Measurements from ENCODE around the gene GLS.
"Not testable (repeated sequence)": the region's sequence is repeated elsewhere in the genome, so short reads cannot be mapped to it uniquely, and the experiment has no call there.

The GLS gene

GRCh38 chr2:190849774-190850173 is 30.8 kb upstream of the GLS start:
- Histone ChIP-seq H3K4me1 (ENCODE audit: control insufficient read depth in 2 of 2, insufficient read depth in 1 of 2, low read depth in 1 of 2, low read length in 2 of 2) (peaks cover 0 to 2% of the 10 kb centered on the region in 2 donors), H3K4me3 (ENCODE audit: low read length in 2 of 2) (no peak overlapping the region), H2BK12ac (ENCODE audit: low read length) (no peak overlapping the region), H2BK5ac (ENCODE audit: low read length) (no peak overlapping the region), H3K4me2 (ENCODE audit: insufficient read depth, low read length, poor library complexity, severe bottlenecking) (no peak overlapping the region), H3K27me3 (ENCODE audit: control insufficient read depth in 3 of 3, insufficient read depth in 3 of 3, low read depth in 1 of 3, low read length in 3 of 3) (no peaks in the 10 kb centered on the region), H2AK5ac (ENCODE audit: low read depth, low read length) (no peak overlapping the region), H3K79me1 (ENCODE audit: low read depth, low read length) (no peaks in the 10 kb centered on the region), H3K18ac (ENCODE audit: low read length) (no peak overlapping the region), H3K9ac (ENCODE audit: low read depth, low read length, poor library complexity) (no peak overlapping the region), H2BK15ac (ENCODE audit: low read length) (no peak overlapping the region), H2AFZ (ENCODE audit: low read length) (no peak overlapping the region), H3K36me3 (replicated peaks in 1 of 2; ENCODE audit: control insufficient read depth in 2 of 2, insufficient read depth in 2 of 2, low read length in 2 of 2) (peaks cover 0 to 1% of the 10 kb centered on the region in 2 donors), H2BK120ac (ENCODE audit: low read depth, low read length) (no peak overlapping the region), H3K4ac (ENCODE audit: low read length) (no peak overlapping the region), H3K9me3 (replicated peaks in 1 of 2; ENCODE audit: control insufficient read depth in 2 of 2, insufficient read depth in 1 of 2, low read depth in 1 of 2, low read length in 2 of 2) (no peaks in the 10 kb centered on the region), H3K23ac (ENCODE audit: low read depth, low read length, poor library complexity) (no peak overlapping the region), H4K91ac (ENCODE audit: low read depth, low read length, poor library complexity) (no peak overlapping the region), H3K14ac (ENCODE audit: low read length) (no peak overlapping the region), H4K8ac (ENCODE audit: low read depth, low read length) (no peak overlapping the region), H3K27ac (replicated peaks; ENCODE audit: low read length) (no peak overlapping the region)
- DNase-seq (ENCODE audit: low spot score) = no peak
- no CpG with 5 or more reads among the region's 2 CpGs for WGBS, 2 donors (ENCODE audit: extremely low coverage in 2 of 2, insufficient read length in 2 of 2, insufficient replicate concordance in 1 of 2)

- not testable (repeated sequence) for H3K18ac ChIP-seq (ENCODE audit: low read length)
Observed at GRCh38 chr2:190853022-190853421, 27.6 kb upstream of the GLS start.

GRCh38 chr2:190853531-190854383 is 26.9 kb upstream of the GLS start:
- Histone ChIP-seq H3K9ac (ENCODE audit: low read depth, low read length, poor library complexity) (no peak overlapping the region), H3K79me1 (ENCODE audit: low read depth, low read length) (no peaks in the 10 kb centered on the region), H2AFZ (ENCODE audit: low read length) (no peak overlapping the region), H3K14ac (ENCODE audit: low read length) (no peak overlapping the region), H2BK5ac (ENCODE audit: low read length) (no peak overlapping the region), H3K36me3 (replicated peaks in 1 of 2; ENCODE audit: control insufficient read depth in 2 of 2, insufficient read depth in 2 of 2, low read length in 2 of 2) (peaks cover 0 to 1% of the 10 kb centered on the region in 2 donors), H3K4me2 (ENCODE audit: insufficient read depth, low read length, poor library complexity, severe bottlenecking) (no peak overlapping the region), H4K91ac (ENCODE audit: low read depth, low read length, poor library complexity) (no peak overlapping the region), H2BK120ac (ENCODE audit: low read depth, low read length) (no peak overlapping the region), H4K8ac (ENCODE audit: low read depth, low read length) (no peak overlapping the region), H2BK15ac (ENCODE audit: low read length) (no peak overlapping the region), H3K27me3 (ENCODE audit: control insufficient read depth in 3 of 3, insufficient read depth in 3 of 3, low read depth in 1 of 3, low read length in 3 of 3) (no peaks in the 10 kb centered on the region), H3K4me3 (ENCODE audit: low read length in 2 of 2) (no peak overlapping the region), H2BK12ac (ENCODE audit: low read length) (no peak overlapping the region), H3K23ac (ENCODE audit: low read depth, low read length, poor library complexity) (no peak overlapping the region), H2AK5ac (ENCODE audit: low read depth, low read length) (no peak overlapping the region), H3K4me1 (ENCODE audit: control insufficient read depth in 2 of 2, insufficient read depth in 1 of 2, low read depth in 1 of 2, low read length in 2 of 2) (no peaks in the 10 kb centered on the region), H3K27ac (replicated peaks; ENCODE audit: low read length) (no peak overlapping the region), H3K4ac (ENCODE audit: low read length) (no peak overlapping the region), H3K18ac (ENCODE audit: low read length) (no peak overlapping the region), H3K9me3 (replicated peaks in 1 of 2; ENCODE audit: control insufficient read depth in 2 of 2, insufficient read depth in 1 of 2, low read depth in 1 of 2, low read length in 2 of 2) (no peaks in the 10 kb centered on the region)
- no peak for DNase-seq (ENCODE audit: low spot score)
- no CpG with 5 or more reads among the region's 2 CpGs for WGBS, 2 donors (ENCODE audit: extremely low coverage in 2 of 2, insufficient read length in 2 of 2, insufficient replicate concordance in 1 of 2)

More at GRCh38 chr2:190853022-190853421, 27.6 kb upstream of the GLS start:
- not testable (repeated sequence) for H3K27ac ChIP-seq (replicated peaks; ENCODE audit: low read length); H2AFZ ChIP-seq (ENCODE audit: low read length); H3K4me3 ChIP-seq (ENCODE audit: low read length in 2 of 2); H3K4me2 ChIP-seq (ENCODE audit: insufficient read depth, low read length, poor library complexity, severe bottlenecking); H2BK120ac ChIP-seq (ENCODE audit: low read depth, low read length); H4K91ac ChIP-seq (ENCODE audit: low read depth, low read length, poor library complexity); H3K4ac ChIP-seq (ENCODE audit: low read length); H3K36me3 ChIP-seq (replicated peaks in 1 of 2; ENCODE audit: control insufficient read depth in 2 of 2, insufficient read depth in 2 of 2, low read length in 2 of 2); H4K8ac ChIP-seq (ENCODE audit: low read depth, low read length); H3K9me3 ChIP-seq (replicated peaks in 1 of 2; ENCODE audit: control insufficient read depth in 2 of 2, insufficient read depth in 1 of 2, low read depth in 1 of 2, low read length in 2 of 2); H3K23ac ChIP-seq (ENCODE audit: low read depth, low read length, poor library complexity); H3K14ac ChIP-seq (ENCODE audit: low read length); H3K79me1 ChIP-seq (ENCODE audit: low read depth, low read length); H2BK5ac ChIP-seq (ENCODE audit: low read length); H3K4me1 ChIP-seq (ENCODE audit: control insufficient read depth in 2 of 2, insufficient read depth in 1 of 2, low read depth in 1 of 2, low read length in 2 of 2); H2BK12ac ChIP-seq (ENCODE audit: low read length); H2AK5ac ChIP-seq (ENCODE audit: low read depth, low read length); H2BK15ac ChIP-seq (ENCODE audit: low read length); H3K9ac ChIP-seq (ENCODE audit: low read depth, low read length, poor library complexity); H3K27me3 ChIP-seq (ENCODE audit: control insufficient read depth in 3 of 3, insufficient read depth in 3 of 3, low read depth in 1 of 3, low read length in 3 of 3); DNase-seq (ENCODE audit: low spot score)
- no CpG with 5 or more reads among the region's 4 CpGs for WGBS, 2 donors (ENCODE audit: extremely low coverage in 2 of 2, insufficient read length in 2 of 2, insufficient replicate concordance in 1 of 2)

- no peaks in the 10 kb centered on the region for H3K27me3 ChIP-seq (ENCODE audit: control insufficient read depth in 3 of 3, insufficient read depth in 3 of 3, low read depth in 1 of 3, low read length in 3 of 3)
- H3K18ac ChIP-seq (ENCODE audit: low read length) = no peak overlapping the region
- H3K4ac ChIP-seq (ENCODE audit: low read length) = no peak overlapping the region
- no peak for DNase-seq (ENCODE audit: low spot score)
- no peak overlapping the region for H2AFZ ChIP-seq (ENCODE audit: low read length)
- no peak overlapping the region for H3K4me2 ChIP-seq (ENCODE audit: insufficient read depth, low read length, poor library complexity, severe bottlenecking)
- H2BK12ac ChIP-seq (ENCODE audit: low read length) = no peak overlapping the region
- H3K4me3 ChIP-seq (ENCODE audit: low read length in 2 of 2) = no peak overlapping the region
- no peak overlapping the region for H4K8ac ChIP-seq (ENCODE audit: low read depth, low read length)
- no peak overlapping the region for H3K14ac ChIP-seq (ENCODE audit: low read length)
- peaks cover 0 to 3% of the 10 kb centered on the region in 2 donors for H3K4me1 ChIP-seq (ENCODE audit: control insufficient read depth in 2 of 2, insufficient read depth in 1 of 2, low read depth in 1 of 2, low read length in 2 of 2)
- no peak overlapping the region for H2BK5ac ChIP-seq (ENCODE audit: low read length)
- H3K79me1 ChIP-seq (ENCODE audit: low read depth, low read length) = no peaks in the 10 kb centered on the region
- H3K23ac ChIP-seq (ENCODE audit: low read depth, low read length, poor library complexity) = no peak overlapping the region
- H2BK120ac ChIP-seq (ENCODE audit: low read depth, low read length) = no peak overlapping the region
- WGBS, 2 donors (ENCODE audit: extremely low coverage in 2 of 2, insufficient read length in 2 of 2, insufficient replicate concordance in 1 of 2) = no CpG with 5 or more reads among the region's 1 CpG
- no peak overlapping the region for H3K27ac ChIP-seq (replicated peaks; ENCODE audit: low read length)
- H2AK5ac ChIP-seq (ENCODE audit: low read depth, low read length) = no peak overlapping the region
- H4K91ac ChIP-seq (ENCODE audit: low read depth, low read length, poor library complexity) = no peak overlapping the region
- no peak overlapping the region for H3K9ac ChIP-seq (ENCODE audit: low read depth, low read length, poor library complexity)
- H2BK15ac ChIP-seq (ENCODE audit: low read length) = no peak overlapping the region
- H3K9me3 ChIP-seq (replicated peaks in 1 of 2; ENCODE audit: control insufficient read depth in 2 of 2, insufficient read depth in 1 of 2, low read depth in 1 of 2, low read length in 2 of 2) = no peaks in the 10 kb centered on the region
- H3K36me3 ChIP-seq (replicated peaks in 1 of 2; ENCODE audit: control insufficient read depth in 2 of 2, insufficient read depth in 2 of 2, low read length in 2 of 2) = peaks cover 0 to 1% of the 10 kb centered on the region in 2 donors
Observed at GRCh38 chr2:190854726-190855125, 25.9 kb upstream of the GLS start.
